ENCODE measurements around the gene CREBL2.

The CREBL2 gene

GRCh38 chr12:12665194-12665593, 53.5 kb downstream of the CREBL2 start:
- Histone ChIP-seq H3K9me3 (ENCODE audit: control insufficient read depth, insufficient read depth, low read length) (no peaks in the 10 kb centered on the region), H3K27me3 (ENCODE audit: control insufficient read depth, insufficient read depth, low read length) (no peaks in the 10 kb centered on the region), H3K4me1 (ENCODE audit: control insufficient read depth, insufficient read depth, low read length) (peaks cover 30% of the 10 kb centered on the region), H3K36me3 (ENCODE audit: control insufficient read depth, insufficient read depth, low read length) (no peaks in the 10 kb centered on the region), H3K4me3 (ENCODE audit: low read depth, low read length) (no peak overlapping the region), H3K9ac (ENCODE audit: low read depth, low read length) (no peak overlapping the region)

GRCh38 chr12:12668005-12668404, 56.3 kb downstream of the CREBL2 start:
- Histone ChIP-seq H3K9me3 (ENCODE audit: control insufficient read depth, insufficient read depth, low read length) (no peaks in the 10 kb centered on the region), H3K4me3 (ENCODE audit: low read depth, low read length) (no peak overlapping the region), H3K4me1 (ENCODE audit: control insufficient read depth, insufficient read depth, low read length) (peaks cover 7% of the 10 kb centered on the region), H3K9ac (ENCODE audit: low read depth, low read length) (no peak overlapping the region), H3K36me3 (ENCODE audit: control insufficient read depth, insufficient read depth, low read length) (no peaks in the 10 kb centered on the region), H3K27me3 (ENCODE audit: control insufficient read depth, insufficient read depth, low read length) (no peaks in the 10 kb centered on the region)

- Histone ChIP-seq H3K9ac (ENCODE audit: low read depth, low read length) (no peak overlapping the region), H3K4me3 (ENCODE audit: low read depth, low read length) (no peak overlapping the region), H3K9me3 (ENCODE audit: control insufficient read depth, insufficient read depth, low read length) (no peaks in the 10 kb centered on the region), H3K4me1 (ENCODE audit: control insufficient read depth, insufficient read depth, low read length) (peaks cover 7% of the 10 kb centered on the region), H3K36me3 (ENCODE audit: control insufficient read depth, insufficient read depth, low read length) (no peaks in the 10 kb centered on the region), H3K27me3 (ENCODE audit: control insufficient read depth, insufficient read depth, low read length) (no peaks in the 10 kb centered on the region)
These were observed 57.3 kb downstream of the CREBL2 start for GRCh38 chr12:12669020-12669419.

GRCh38 chr12:12671850-12672660, 60.4 kb downstream of the CREBL2 start:
- Histone ChIP-seq H3K36me3 (ENCODE audit: control insufficient read depth, insufficient read depth, low read length) (no peaks in the 10 kb centered on the region), H3K4me1 (ENCODE audit: control insufficient read depth, insufficient read depth, low read length) (peaks cover 9% of the 10 kb centered on the region), H3K9ac (ENCODE audit: low read depth, low read length) (no peak overlapping the region), H3K4me3 (ENCODE audit: low read depth, low read length) (no peak overlapping the region), H3K27me3 (ENCODE audit: control insufficient read depth, insufficient read depth, low read length) (peaks cover 17% of the 10 kb centered on the region), H3K9me3 (ENCODE audit: control insufficient read depth, insufficient read depth, low read length) (no peaks in the 10 kb centered on the region)

GRCh38 chr12:12673296-12673695, 61.6 kb downstream of the CREBL2 start:
- no peak overlapping the region for H3K4me3 ChIP-seq (ENCODE audit: low read depth, low read length)
- H3K27me3 ChIP-seq (ENCODE audit: control insufficient read depth, insufficient read depth, low read length), result peaks cover 18% of the 10 kb centered on the region
- H3K36me3 ChIP-seq (ENCODE audit: control insufficient read depth, insufficient read depth, low read length), result no peaks in the 10 kb centered on the region
- H3K4me1 ChIP-seq (ENCODE audit: control insufficient read depth, insufficient read depth, low read length), result peaks cover 11% of the 10 kb centered on the region
- H3K9me3 ChIP-seq (ENCODE audit: control insufficient read depth, insufficient read depth, low read length), result no peaks in the 10 kb centered on the region
- no peak overlapping the region for H3K9ac ChIP-seq (ENCODE audit: low read depth, low read length)

- Histone ChIP-seq H3K9me3 (ENCODE audit: control insufficient read depth, insufficient read depth, low read length) (no peaks in the 10 kb centered on the region), H3K4me1 (ENCODE audit: control insufficient read depth, insufficient read depth, low read length) (peaks cover 15% of the 10 kb centered on the region), H3K27me3 (ENCODE audit: control insufficient read depth, insufficient read depth, low read length) (peaks cover 22% of the 10 kb centered on the region), H3K4me3 (ENCODE audit: low read depth, low read length) (no peak overlapping the region), H3K36me3 (ENCODE audit: control insufficient read depth, insufficient read depth, low read length) (no peaks in the 10 kb centered on the region), H3K9ac (ENCODE audit: low read depth, low read length) (no peak overlapping the region)
These were observed 64.9 kb downstream of the CREBL2 start for GRCh38 chr12:12676605-12677004.

GRCh38 chr12:12681061-12681765, 69.5 kb downstream of the CREBL2 start:
- H3K36me3 ChIP-seq (ENCODE audit: control insufficient read depth, insufficient read depth, low read length), result no peaks in the 10 kb centered on the region
- H3K27me3 ChIP-seq (ENCODE audit: control insufficient read depth, insufficient read depth, low read length), result peaks cover 6% of the 10 kb centered on the region
- no peak overlapping the region for H3K9ac ChIP-seq (ENCODE audit: low read depth, low read length)
- no peak overlapping the region for H3K4me3 ChIP-seq (ENCODE audit: low read depth, low read length)
- no peaks in the 10 kb centered on the region for H3K9me3 ChIP-seq (ENCODE audit: control insufficient read depth, insufficient read depth, low read length)
- H3K4me1 ChIP-seq (ENCODE audit: control insufficient read depth, insufficient read depth, low read length), result peaks cover 26% of the 10 kb centered on the region

- no peaks in the 10 kb centered on the region for H3K9me3 ChIP-seq (ENCODE audit: control insufficient read depth, insufficient read depth, low read length)
- peak overlapping the region; percentile 72 for H3K4me3 ChIP-seq (ENCODE audit: low read depth, low read length)
- peaks cover 5% of the 10 kb centered on the region for H3K27me3 ChIP-seq (ENCODE audit: control insufficient read depth, insufficient read depth, low read length)
- H3K4me1 ChIP-seq (ENCODE audit: control insufficient read depth, insufficient read depth, low read length), result peaks cover 21% of the 10 kb centered on the region
- no peaks in the 10 kb centered on the region for H3K36me3 ChIP-seq (ENCODE audit: control insufficient read depth, insufficient read depth, low read length)
- no peak overlapping the region for H3K9ac ChIP-seq (ENCODE audit: low read depth, low read length)
These were observed 70.6 kb downstream of the CREBL2 start for GRCh38 chr12:12682284-12682683.

GRCh38 chr12:12683136-12683697, 71.5 kb downstream of the CREBL2 start:
- H3K9ac ChIP-seq (ENCODE audit: low read depth, low read length), result peak overlapping the region; percentile 26
- peaks cover 5% of the 10 kb centered on the region for H3K27me3 ChIP-seq (ENCODE audit: control insufficient read depth, insufficient read depth, low read length)
- peaks cover 21% of the 10 kb centered on the region for H3K4me1 ChIP-seq (ENCODE audit: control insufficient read depth, insufficient read depth, low read length)
- H3K36me3 ChIP-seq (ENCODE audit: control insufficient read depth, insufficient read depth, low read length), result no peaks in the 10 kb centered on the region
- no peaks in the 10 kb centered on the region for H3K9me3 ChIP-seq (ENCODE audit: control insufficient read depth, insufficient read depth, low read length)
- H3K4me3 ChIP-seq (ENCODE audit: low read depth, low read length), result peak overlapping the region; percentile 72

- Histone ChIP-seq H3K4me1 (ENCODE audit: control insufficient read depth, insufficient read depth, low read length) (peaks cover 21% of the 10 kb centered on the region), H3K27me3 (ENCODE audit: control insufficient read depth, insufficient read depth, low read length) (peaks cover 3% of the 10 kb centered on the region), H3K9ac (ENCODE audit: low read depth, low read length) (peak overlapping the region; percentile 71), H3K9me3 (ENCODE audit: control insufficient read depth, insufficient read depth, low read length) (no peaks in the 10 kb centered on the region), H3K4me3 (ENCODE audit: low read depth, low read length) (peak overlapping the region; percentile 72), H3K36me3 (ENCODE audit: control insufficient read depth, insufficient read depth, low read length) (no peaks in the 10 kb centered on the region)
These were observed 72.0 kb downstream of the CREBL2 start for GRCh38 chr12:12683725-12684124.

- peak overlapping the region; percentile 72 for H3K4me3 ChIP-seq (ENCODE audit: low read depth, low read length)
- no peaks in the 10 kb centered on the region for H3K36me3 ChIP-seq (ENCODE audit: control insufficient read depth, insufficient read depth, low read length)
- peak overlapping the region; percentile 71 for H3K9ac ChIP-seq (ENCODE audit: low read depth, low read length)
- no peaks in the 10 kb centered on the region for H3K27me3 ChIP-seq (ENCODE audit: control insufficient read depth, insufficient read depth, low read length)
- H3K4me1 ChIP-seq (ENCODE audit: control insufficient read depth, insufficient read depth, low read length), result peaks cover 21% of the 10 kb centered on the region
- no peaks in the 10 kb centered on the region for H3K9me3 ChIP-seq (ENCODE audit: control insufficient read depth, insufficient read depth, low read length)
These were observed 72.9 kb downstream of the CREBL2 start for GRCh38 chr12:12684375-12685106.

Measured in iPS-15b (cell line).